Measurements from ENCODE around the gene LPAR3. TPM values are rescaled to one million over a fixed set of nuclear protein-coding genes. Genes with fewer than 3 reads are reported as not detected.

LPAR3 gene
- total RNA-seq, 1 donor from 2014 or later, result 14.0 TPM

DNA sequence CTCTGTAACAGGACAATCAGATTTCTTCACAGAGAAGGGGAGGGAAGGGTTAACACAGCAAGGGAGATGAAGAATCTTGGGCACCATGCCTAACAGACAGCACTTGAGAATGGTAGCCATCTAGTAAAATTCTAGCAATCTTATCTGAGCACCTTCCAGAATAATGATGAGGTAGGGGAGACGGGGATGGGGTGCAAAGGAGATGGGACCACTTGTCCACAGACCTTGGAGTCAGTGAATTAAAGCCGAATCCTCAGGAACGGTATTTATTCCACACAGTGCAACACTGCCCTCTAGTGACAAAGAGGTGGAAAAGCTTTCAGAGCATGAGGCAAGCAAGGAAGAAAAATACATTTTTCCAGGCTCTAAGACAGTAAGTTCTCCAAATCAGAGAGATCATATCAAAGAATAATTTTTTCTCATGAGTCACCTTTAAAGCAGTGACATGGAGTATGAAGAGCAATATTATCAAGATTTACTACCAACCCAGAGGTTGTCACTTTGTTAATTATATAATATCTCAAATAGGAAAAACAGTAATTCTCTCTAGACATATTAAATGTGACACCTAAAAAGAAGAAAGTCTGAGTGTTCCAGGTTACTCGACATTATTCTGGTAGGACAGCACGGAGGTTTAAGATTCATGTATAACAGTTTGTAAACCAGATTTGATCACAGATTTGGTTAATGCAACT is 43.3 kb upstream of the LPAR3 start:
- Mint-ChIP-seq H3K27me3 (ENCODE audit: unreplicated experiment) (no peaks in the 10 kb centered on the region), H3K36me3 (ENCODE audit: unreplicated experiment) (no peaks in the 10 kb centered on the region), H3K27ac (ENCODE audit: unreplicated experiment) (no peak overlapping the region), H3K4me3 (ENCODE audit: unreplicated experiment) (no peak overlapping the region), H3K9me3 (ENCODE audit: unreplicated experiment) (no peaks in the 10 kb centered on the region), H3K4me1 (ENCODE audit: low read depth, unreplicated experiment) (peaks cover 3% of the 10 kb centered on the region)
- no peak for DNase-seq
- TF ChIP-seq, protein P1, sequence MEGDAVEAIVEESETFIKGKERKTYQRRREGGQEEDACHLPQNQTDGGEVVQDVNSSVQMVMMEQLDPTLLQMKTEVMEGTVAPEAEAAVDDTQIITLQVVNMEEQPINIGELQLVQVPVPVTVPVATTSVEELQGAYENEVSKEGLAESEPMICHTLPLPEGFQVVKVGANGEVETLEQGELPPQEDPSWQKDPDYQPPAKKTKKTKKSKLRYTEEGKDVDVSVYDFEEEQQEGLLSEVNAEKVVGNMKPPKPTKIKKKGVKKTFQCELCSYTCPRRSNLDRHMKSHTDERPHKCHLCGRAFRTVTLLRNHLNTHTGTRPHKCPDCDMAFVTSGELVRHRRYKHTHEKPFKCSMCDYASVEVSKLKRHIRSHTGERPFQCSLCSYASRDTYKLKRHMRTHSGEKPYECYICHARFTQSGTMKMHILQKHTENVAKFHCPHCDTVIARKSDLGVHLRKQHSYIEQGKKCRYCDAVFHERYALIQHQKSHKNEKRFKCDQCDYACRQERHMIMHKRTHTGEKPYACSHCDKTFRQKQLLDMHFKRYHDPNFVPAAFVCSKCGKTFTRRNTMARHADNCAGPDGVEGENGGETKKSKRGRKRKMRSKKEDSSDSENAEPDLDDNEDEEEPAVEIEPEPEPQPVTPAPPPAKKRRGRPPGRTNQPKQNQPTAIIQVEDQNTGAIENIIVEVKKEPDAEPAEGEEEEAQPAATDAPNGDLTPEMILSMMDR (IDR thresholded peaks at IDR 0.05; ENCODE audit: partially characterized antibody, unreplicated experiment), result peak; percentile 92

GRCh38 chr1:84933011-84933611 is 40.1 kb upstream of the LPAR3 start:
- TF ChIP-seq, protein P1 (IDR thresholded peaks at IDR 0.05; ENCODE audit: partially characterized antibody, unreplicated experiment), result no peak
- H3K4me3 Mint-ChIP-seq (ENCODE audit: unreplicated experiment), result no peak overlapping the region
- no peaks in the 10 kb centered on the region for H3K4me1 Mint-ChIP-seq (ENCODE audit: low read depth, unreplicated experiment)
- no peaks in the 10 kb centered on the region for H3K36me3 Mint-ChIP-seq (ENCODE audit: unreplicated experiment)
- DNase-seq, result no peak
- no peaks in the 10 kb centered on the region for H3K9me3 Mint-ChIP-seq (ENCODE audit: unreplicated experiment)
- H3K27ac Mint-ChIP-seq (ENCODE audit: unreplicated experiment), result no peak overlapping the region
- H3K27me3 Mint-ChIP-seq (ENCODE audit: unreplicated experiment), result no peaks in the 10 kb centered on the region

DNA sequence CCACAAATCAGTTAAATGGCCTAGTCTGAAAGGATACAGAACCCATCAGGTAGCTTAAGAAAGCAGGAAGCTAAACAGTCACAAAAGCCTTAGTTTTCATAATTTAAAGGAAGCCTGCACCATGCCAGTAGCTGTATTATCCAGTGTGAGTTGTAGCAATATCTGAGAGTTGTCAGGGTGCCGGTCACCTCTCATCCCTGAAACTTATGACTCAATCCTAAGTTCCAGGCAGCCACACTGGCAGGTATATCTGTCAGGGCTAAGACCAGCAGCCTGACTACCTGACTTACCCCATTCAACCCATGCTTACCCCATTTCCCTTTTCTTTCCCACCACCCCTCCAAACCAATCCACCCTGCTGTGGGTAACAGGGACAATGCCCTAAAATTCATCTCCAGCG is 37.8 kb upstream of the LPAR3 start:
- DNase-seq, result no peak
- H3K27me3 Mint-ChIP-seq (ENCODE audit: unreplicated experiment), result no peaks in the 10 kb centered on the region
- H3K9me3 Mint-ChIP-seq (ENCODE audit: unreplicated experiment), result no peaks in the 10 kb centered on the region
- no peaks in the 10 kb centered on the region for H3K4me1 Mint-ChIP-seq (ENCODE audit: low read depth, unreplicated experiment)
- TF ChIP-seq, protein P1 (IDR thresholded peaks at IDR 0.05; ENCODE audit: partially characterized antibody, unreplicated experiment), result no peak
- H3K4me3 Mint-ChIP-seq (ENCODE audit: unreplicated experiment), result no peak overlapping the region
- H3K36me3 Mint-ChIP-seq (ENCODE audit: unreplicated experiment), result no peaks in the 10 kb centered on the region
- no peak overlapping the region for H3K27ac Mint-ChIP-seq (ENCODE audit: unreplicated experiment)

DNA sequence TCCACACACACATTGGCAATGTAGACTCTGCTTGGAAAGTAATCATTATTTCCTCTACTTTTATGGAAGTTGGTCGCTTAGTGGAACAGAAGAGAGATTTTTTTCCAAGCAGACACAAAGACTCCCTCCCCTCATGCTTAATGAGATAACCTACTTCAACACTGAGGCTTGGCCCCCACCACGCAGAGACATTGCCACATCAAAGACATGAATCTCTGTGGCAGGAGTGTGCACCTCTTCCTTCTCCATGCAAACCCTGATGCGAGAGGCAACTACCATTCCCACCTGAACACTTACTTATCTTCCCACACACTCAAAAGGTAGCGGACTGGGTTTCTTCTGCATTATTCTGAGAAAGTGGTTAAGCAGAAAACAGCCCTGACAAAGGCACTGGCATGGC is 37.3 kb upstream of the LPAR3 start:
- Mint-ChIP-seq H3K4me3 (ENCODE audit: unreplicated experiment) (no peak overlapping the region), H3K9me3 (ENCODE audit: unreplicated experiment) (no peaks in the 10 kb centered on the region), H3K4me1 (ENCODE audit: low read depth, unreplicated experiment) (no peaks in the 10 kb centered on the region), H3K27me3 (ENCODE audit: unreplicated experiment) (no peaks in the 10 kb centered on the region), H3K27ac (ENCODE audit: unreplicated experiment) (no peak overlapping the region), H3K36me3 (ENCODE audit: unreplicated experiment) (no peaks in the 10 kb centered on the region)
- DNase-seq, result no peak
- TF ChIP-seq, protein P1 (IDR thresholded peaks at IDR 0.05; ENCODE audit: partially characterized antibody, unreplicated experiment), result no peak

DNA sequence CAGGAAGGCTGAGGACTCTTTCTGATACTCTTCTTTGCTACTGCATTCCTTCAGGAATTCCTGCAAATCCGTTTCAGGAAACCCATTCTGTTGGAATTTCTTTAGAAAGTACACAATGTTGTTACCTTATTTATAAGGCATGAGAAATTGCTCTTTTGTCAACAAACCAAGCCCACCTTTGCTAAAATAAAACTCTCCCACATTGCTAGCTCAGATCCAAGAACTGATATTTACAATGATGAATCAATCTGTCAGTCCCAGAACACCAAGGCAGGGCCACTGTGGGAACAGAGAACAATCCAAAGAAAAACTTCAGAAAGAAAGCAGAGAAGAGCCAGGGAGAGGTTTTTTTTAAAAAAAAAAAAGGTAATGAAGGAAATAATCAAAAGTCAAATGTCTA is 36.6 kb upstream of the LPAR3 start:
- H3K4me3 Mint-ChIP-seq (ENCODE audit: unreplicated experiment), result no peak overlapping the region
- H3K9me3 Mint-ChIP-seq (ENCODE audit: unreplicated experiment), result no peaks in the 10 kb centered on the region
- no peaks in the 10 kb centered on the region for H3K27me3 Mint-ChIP-seq (ENCODE audit: unreplicated experiment)
- H3K4me1 Mint-ChIP-seq (ENCODE audit: low read depth, unreplicated experiment), result no peaks in the 10 kb centered on the region
- no peaks in the 10 kb centered on the region for H3K36me3 Mint-ChIP-seq (ENCODE audit: unreplicated experiment)
- H3K27ac Mint-ChIP-seq (ENCODE audit: unreplicated experiment), result no peak overlapping the region
- TF ChIP-seq, protein P1 (IDR thresholded peaks at IDR 0.05; ENCODE audit: partially characterized antibody, unreplicated experiment), result no peak
- no peak for DNase-seq

Measured in glutamatergic neuron (in vitro differentiated cells).